Nucleus accumbens (tissue), 56 donors: ENCODE measurements around the gene DENND2D.
"Not testable (repeated sequence)": the region's sequence is repeated elsewhere in the genome, so short reads cannot be mapped to it uniquely, and the experiment has no call there.

Experiments
- DNase-seq, 56 donors: peaks; one replicate each; lab custom pipeline; 2025; lab: John Stamatoyannopoulos, UW

Gene DENND2D

GRCh38 chr1:111222308-111223125, 22.1 kb upstream of the DENND2D start:
- DNase-seq, result peak in 49 of 56 donors; percentile 7 to 83 (median 43)

GRCh38 chr1:111221633-111222291, 21.3 kb upstream of the DENND2D start:
- peak in 1 of 56 donors; percentile 31 for DNase-seq

GRCh38 chr1:111221276-111221632, 20.8 kb upstream of the DENND2D start:
- no peak for DNase-seq

- DNase-seq, result no peak
These were observed 19.9 kb upstream of the DENND2D start for GRCh38 chr1:111220302-111220890.

- DNase-seq, result peak in 4 of 56 donors; percentile 7 to 18 (median 10)
These were observed 19.3 kb upstream of the DENND2D start for GRCh38 chr1:111219557-111220286.

GRCh38 chr1:111218701-111219556, 18.5 kb upstream of the DENND2D start:
- DNase-seq, result no peak

- DNase-seq, result no peak
These were observed 16.9 kb upstream of the DENND2D start for GRCh38 chr1:111217183-111217910.

GRCh38 chr1:111216751-111217150, 16.3 kb upstream of the DENND2D start:
- no peak for DNase-seq

- not testable (repeated sequence) for DNase-seq
These were observed 14.8 kb upstream of the DENND2D start for GRCh38 chr1:111215285-111215684.

GRCh38 chr1:111214884-111215283, 14.4 kb upstream of the DENND2D start:
- no peak for DNase-seq

- DNase-seq, result no peak
These were observed 13.8 kb upstream of the DENND2D start for GRCh38 chr1:111214074-111214801.

GRCh38 chr1:111213412-111213811, 13.0 kb upstream of the DENND2D start:
- DNase-seq, result no peak

GRCh38 chr1:111212634-111213335, 12.3 kb upstream of the DENND2D start:
- DNase-seq, result no peak

GRCh38 chr1:111211921-111212320, 11.5 kb upstream of the DENND2D start:
- no peak for DNase-seq

- no peak for DNase-seq
These were observed 9.2 kb upstream of the DENND2D start for GRCh38 chr1:111209622-111210021.

GRCh38 chr1:111208921-111209320, 8.5 kb upstream of the DENND2D start:
- DNase-seq, result no peak

GRCh38 chr1:111205714-111206050, 5.2 kb upstream of the DENND2D start:
- DNase-seq, result no peak
